Suppressor macrophage treated with lipopolysaccharide for 4 hours (primary cell): ENCODE data around the gene FUBP3.
"Not testable (repeated sequence)": the region's sequence is repeated elsewhere in the genome, so short reads cannot be mapped to it uniquely, and the experiment has no call there.

Experiments
- DNase-seq: peaks from one replicate; pipeline ENCODE4 v3.0.0-alpha.2; 2020

Gene FUBP3

DNA sequence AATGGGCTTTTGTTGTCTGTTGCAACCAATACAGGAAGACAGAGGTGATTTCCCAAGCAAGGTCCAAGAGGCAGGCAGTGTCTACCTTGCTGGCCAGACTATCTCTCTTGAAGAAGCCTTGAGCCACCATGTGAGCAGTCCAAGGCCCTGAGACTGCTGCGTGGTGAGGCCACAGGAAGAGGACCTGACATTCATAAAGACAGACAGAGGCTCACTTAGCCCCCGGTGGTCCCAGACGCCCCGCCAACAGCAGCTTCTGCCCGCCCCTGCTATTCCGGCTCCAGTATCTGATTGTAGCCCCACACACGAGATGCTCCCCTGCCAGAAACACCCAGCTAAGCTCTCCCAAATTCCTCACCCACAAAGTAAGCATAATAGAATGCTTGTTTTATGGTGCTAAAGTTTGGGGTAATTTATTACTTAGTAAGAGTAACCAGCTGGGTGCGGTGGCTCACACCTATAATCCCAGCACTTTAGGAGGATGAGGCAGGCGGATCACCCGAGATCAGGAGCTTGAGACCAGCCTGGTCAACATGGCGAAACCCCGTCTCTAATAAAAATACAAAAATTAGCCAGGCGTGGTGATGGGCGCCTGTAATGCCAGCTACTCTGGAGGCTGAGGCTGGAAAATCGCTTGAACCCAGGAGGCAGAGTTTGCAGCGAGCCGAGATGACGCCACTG is 22.8 kb upstream of the FUBP3 start:
- DNase-seq: no peak

DNA sequence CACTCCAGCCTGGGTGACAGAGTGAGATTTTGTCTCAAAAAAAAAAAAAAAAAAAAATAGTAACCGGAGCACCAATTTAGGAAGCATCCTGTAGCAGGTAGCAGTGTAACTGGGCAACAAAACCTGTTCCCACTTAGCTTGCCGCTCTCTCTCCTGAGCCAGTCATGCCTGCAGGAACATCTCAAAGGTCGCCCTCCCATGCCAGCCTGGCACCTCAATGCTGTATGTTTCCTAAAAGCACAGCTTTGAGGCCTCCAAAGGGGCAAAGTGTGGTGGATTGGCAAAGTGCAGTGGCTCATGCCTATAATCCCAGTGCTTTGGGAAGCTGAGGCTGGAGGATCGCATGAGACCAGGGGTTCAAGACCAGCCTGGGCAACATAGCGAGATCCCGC is 22.3 kb upstream of the FUBP3 start:
- no peak for DNase-seq

DNA sequence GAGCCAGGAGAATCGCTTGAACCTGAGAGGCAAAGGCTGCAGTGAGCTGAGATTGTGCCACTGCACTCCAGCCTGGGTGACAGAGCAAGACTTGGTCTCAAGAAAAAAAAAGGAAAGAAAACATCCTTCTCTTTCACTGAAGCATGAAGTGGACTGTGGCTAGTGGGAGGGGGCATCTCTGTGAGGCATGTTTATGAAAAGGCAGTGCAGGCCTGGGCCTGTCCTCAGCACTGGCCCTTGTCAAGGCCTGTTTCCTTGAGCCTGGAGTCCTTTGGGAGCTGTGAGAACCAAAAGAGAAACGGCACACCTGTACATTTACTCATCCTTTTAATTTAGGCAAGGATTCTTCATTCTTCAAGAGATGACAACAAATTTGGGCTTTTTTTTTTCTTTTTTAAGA is 18.3 kb upstream of the FUBP3 start:
- no peak for DNase-seq

DNA sequence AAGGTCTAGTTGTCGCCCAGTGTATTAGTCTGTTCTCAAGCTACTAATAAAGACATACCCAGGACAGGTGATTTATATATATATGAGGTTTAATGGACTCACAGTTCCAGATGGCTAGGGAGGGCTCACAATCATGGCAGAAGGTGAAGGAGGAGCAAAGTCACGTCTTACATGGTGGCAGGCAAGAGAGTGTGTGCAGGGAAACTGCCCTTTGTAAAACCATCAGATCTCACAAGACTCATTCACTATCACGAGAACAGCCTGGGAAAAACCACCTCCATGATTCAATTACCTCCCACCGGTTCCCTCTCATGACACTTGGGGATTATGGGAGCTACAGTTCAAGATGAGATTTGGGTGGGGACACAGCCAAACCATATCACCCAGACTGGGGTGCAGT is 16.9 kb upstream of the FUBP3 start:
- not testable (repeated sequence) for DNase-seq

GRCh38 chr9:130563797-130564196 is 15.6 kb upstream of the FUBP3 start:
- no peak for DNase-seq

DNA sequence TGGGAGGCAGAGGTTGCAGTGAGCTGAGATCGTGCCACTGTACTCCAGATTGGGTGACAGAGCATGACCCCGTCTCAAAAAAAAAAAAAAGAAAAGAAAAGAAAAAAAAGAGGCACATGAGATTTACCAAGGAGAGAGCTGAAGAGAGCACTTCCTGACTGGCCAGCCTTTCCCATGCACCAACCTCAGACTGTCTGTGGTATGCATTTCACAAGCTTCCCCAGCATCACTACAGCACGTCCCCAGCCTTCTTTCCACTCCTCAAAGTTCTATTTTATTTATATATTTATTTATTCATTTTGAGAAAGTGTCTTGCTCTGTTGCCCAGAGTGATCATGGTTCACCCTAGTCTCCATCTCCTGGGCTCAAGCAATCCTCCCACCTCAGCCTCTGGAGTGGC is 13.6 kb upstream of the FUBP3 start:
- DNase-seq: no peak

GRCh38 chr9:130570208-130570607 is 9.2 kb upstream of the FUBP3 start:
- no peak for DNase-seq

DNA sequence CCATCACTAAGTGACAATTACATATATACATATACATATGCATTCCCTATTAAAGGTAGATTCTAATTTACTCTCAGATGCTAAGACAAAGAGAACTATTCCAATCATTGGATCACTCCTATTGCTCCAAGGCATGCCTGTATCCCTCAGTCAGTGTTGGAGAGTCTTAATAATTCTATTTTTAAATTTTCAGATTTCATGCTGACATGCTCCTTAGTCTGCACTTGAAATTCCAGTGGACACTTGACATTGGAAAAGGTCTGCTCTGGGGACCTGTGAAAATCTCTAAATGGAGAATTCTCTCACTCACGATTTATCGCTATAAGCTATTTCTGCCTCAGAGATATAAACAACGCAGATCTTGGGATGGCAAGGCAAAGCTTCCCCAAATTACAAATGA is 3.9 kb upstream of the FUBP3 start:
- no peak for DNase-seq

GRCh38 chr9:130576176-130576575 is 3.2 kb upstream of the FUBP3 start:
- no peak for DNase-seq

DNA sequence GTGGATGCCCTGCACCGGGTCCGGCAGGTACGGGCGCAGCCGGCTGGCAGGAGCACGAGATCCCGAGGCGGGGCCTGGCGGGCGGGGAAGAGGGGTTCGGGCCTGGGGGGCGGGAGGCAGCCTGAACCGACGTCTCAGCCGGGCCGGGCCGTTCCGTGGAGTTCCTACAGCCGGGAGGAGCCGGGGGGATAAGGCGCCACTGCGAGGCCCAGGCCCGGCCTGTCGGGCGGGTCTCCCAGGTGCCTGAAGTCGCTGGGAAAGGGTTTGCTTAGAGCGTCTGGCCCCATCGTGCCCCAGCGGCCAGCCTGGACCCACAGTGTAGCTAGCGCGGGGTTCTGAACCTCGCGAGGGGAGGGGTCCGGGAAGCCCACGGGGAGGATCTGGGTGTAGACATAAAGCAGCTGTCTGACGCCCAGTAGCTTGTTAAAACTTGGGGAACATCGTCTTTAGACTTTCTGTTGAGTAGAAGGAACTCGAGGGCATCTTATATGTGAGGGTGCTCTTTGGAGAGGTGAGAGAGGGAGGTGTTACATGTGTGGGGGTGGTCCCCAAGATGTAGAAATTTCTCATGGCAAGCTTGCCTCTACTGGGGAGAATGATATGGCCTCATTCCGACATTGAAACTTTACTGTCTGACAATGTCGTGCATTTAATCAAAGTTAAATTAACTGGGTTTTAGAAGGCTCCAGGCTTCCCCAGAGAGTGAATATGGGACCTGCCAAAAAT is 524 bp downstream of the FUBP3 start:
- peak; percentile 2 for DNase-seq

- DNase-seq: no peak
Measured at GRCh38 chr9:130581766-130582165, 2.4 kb downstream of the FUBP3 start.

DNA sequence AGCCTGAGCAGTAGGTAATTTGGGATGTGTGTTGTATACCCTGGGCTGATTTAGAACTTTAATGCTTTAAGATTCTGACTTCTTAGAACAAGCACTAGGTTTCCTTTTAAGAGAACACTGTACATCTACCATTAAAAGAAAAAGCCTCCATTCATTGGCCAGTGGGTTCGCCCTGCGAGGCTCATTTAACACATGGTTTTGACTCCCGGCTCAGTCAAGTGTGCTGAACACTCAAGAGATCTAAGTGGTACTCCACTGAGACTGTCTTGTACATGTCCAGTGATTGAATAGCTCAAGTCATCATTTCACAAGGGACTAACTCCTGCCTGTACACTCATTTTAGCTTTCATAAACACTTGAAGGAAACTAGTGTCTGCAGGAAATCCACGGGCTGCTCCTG is 3.9 kb downstream of the FUBP3 start:
- no peak for DNase-seq

DNA sequence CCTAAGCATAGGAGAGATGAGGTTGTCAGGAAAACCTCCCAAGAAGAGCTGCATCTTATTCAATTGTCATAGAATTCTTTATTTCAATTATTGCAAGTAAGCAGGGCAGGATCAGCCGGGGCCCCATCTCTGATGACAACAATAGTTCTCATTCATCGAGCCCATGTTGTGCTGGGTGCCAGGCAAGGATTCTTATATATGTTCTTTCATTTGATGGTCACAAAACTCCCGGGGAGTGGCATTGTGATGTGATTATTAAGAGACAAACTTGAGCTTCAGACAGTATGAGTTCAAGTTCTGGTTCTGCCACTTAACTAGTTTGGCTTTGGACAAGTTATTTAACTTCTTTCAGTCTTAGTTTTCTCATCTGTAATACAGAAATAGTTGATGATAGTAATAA is 8.5 kb downstream of the FUBP3 start:
- no peak for DNase-seq

DNA sequence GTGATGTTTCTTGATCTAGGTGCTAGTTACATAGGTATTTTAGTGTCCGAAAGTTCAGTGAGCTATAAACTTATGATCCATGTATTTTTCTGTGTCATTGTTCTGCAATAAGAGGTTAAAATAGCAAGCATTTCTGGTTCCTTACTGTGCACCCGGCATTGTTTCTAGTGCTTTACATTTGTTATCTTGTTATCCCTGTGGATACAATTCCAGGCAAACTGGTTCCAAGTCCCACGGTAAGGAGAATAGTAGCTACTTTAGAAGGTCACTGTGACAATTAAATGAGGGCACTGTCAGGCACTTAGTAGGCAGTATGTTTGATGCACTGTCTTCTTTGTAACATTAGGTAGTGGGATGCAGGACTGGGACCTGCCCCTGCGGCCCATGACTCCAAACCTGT is 9.0 kb downstream of the FUBP3 start:
- no peak for DNase-seq

DNA sequence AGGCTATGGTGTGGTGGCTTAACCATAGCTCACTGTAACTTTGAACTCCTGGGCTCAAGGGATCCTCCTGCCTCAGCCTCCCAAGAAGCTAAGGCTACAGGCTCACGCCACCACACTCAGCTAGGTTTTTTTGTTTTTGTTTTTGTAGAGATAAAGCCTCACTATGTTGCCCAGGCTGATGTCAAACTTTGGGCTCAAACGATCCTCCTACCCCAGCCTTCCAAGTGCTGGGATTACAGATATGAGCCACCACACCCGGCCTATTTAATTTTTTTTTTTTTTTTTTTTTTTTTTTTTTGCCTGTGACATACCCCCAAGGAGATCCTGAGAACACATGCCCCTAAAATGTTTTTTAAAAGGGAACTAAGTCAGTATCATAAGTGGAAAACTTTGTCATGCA is 10.4 kb downstream of the FUBP3 start:
- DNase-seq: no peak

- DNase-seq: no peak
Measured at GRCh38 chr9:130590305-130590704, 10.9 kb downstream of the FUBP3 start.

DNA sequence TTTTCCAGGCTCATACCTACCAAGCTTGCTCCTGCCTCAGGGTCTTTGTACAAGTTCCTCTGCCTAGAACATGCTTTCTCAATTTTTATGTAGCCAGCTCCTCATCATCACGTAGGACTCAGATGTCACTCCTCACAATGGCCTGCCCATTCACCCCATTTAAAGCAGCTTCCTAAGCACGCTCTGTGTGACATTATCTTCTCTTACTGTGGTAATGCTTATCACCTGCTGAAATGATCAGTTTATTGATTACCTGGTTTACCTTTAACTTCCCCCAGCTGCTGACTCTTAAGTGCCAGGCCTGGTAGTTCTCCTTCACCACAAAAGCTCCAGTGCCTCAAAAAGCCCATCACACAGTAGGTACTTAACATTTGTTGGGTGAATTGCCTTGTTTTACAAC is 13.6 kb downstream of the FUBP3 start:
- no peak for DNase-seq

DNA sequence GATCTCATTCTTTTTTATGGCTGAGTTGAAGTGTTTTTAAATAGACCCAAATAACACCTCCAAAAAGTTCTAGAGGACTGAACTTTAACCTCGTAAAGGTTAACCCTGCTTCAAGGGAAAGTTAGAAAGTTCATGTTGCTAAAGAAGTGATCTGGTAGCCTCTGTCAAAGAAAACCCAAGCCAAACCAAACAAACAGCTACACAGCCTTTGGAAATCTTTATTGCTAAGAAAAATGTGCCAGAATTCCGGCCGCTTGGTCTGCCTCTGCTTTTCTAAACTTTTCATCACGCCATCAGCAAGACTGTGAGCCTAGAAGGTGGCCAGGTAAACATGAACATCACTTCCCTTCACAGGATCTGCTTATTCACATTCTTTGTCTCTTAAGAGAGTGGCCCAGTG is 17.9 kb downstream of the FUBP3 start:
- no peak for DNase-seq

DNA sequence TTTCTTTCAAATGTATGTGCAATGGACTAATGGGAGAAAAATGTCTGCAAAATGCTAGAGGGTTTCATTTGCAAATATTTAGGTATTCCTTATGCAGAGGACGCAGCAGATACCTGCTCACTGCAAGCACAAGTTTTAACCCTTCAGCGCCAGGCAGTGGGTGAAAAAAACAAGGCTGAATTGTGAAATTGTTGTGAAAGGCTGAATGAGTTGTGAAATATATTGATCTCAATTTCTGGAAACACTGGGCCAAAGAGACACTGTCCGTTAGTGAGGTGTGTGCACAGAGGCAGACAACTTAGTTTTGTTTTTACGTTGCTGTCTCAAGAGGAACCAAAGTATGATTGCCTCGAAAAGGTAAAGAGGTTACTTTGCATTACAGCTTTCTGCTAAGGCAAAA is 18.8 kb downstream of the FUBP3 start:
- DNase-seq: no peak

DNA sequence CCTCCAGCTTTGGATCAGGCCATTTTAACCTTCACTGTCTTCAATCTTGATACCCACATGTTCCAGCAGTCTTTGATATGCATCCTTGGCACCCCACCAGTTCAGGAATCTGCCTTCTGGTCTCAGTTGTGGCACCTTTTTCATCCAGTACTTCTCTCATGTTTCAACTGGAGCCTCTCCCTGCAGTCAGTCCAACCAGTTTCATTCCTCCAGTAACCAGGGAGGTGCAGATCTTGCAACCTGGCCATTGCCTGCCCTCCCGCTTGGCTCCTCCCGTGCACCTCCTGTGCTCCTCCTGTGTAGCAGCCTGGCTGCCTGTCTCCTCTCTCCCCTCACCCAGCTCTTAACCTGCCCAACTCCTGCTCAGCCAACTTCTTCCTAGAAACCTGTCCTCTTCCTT is 20.2 kb downstream of the FUBP3 start:
- DNase-seq: no peak

DNA sequence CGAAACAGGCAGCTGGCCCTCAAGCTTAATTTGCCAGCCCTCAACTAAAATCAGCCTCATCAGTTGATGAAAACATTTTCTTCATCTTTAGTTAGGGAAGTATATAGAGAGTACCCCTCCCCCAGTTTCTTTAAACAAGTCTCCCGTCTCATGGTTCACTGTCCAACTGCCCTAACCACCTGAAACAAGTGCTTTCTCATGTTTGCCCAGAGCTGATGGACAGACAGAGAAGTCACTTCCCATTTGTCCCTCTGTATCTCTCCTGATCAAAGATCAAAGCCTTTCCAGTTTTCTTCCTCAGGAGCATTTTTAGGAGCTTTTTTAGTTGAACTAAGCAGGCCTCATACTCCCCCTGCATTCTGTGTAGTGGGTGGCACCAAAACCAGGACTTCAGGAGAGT is 21.7 kb downstream of the FUBP3 start:
- DNase-seq: no peak

DNA sequence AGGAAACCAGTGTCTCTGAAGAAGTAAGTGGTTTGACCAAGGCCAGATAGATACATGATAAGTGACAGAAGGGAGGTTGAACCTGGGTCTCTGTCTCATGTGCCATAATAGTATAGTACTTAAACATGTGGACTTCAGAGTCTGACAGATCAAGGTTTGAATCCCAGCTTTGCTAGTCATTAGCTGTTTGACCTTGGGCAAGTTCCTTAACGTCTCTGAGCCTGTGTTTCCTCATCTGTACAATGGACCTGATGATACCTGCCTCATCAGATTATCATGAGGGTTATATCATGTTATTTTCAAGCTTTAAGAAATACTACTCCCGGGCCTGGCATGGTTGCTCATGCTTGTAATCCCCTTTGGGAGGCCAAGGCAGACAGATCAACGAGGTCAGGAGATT is 24.9 kb downstream of the FUBP3 start:
- DNase-seq: no peak

DNA sequence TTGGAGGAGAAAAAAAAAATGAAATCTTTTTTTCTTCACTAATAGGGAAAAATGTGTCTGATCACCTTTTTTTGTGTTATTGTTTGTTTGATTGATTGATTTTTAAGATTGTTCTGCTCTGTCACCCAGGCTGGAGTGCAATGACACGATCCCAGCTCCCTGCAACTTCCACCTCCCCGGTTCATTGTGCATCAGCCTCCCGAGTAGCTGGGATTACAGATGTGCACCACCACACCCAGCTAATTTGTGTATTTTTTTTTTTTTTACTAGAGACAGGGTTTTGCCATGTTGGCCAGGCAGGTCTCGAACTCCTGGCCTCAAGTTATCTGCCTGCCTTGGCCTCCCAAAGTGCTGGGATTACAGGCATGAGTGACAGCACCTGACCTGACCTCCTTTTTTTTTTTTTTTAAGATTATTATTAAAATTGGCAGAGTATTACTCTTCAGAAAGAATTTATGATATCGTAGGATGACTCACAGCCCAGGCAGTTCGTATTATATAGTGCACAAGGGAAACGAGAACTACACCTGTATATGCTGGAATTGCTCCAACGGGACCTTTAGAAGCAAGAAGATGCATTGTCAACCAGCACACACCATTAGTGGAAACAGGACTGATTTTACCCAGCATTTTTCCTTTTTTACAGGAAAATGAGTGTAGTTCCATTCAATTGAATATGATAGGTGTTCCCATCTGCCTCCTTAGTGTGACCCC is 27.7 kb downstream of the FUBP3 start:
- no peak for DNase-seq
